ENCODE results near the gene MTHFD1L.
"Not testable (repeated sequence)": the region's sequence is repeated elsewhere in the genome, so short reads cannot be mapped to it uniquely, and the experiment has no call there.

The MTHFD1L gene

DNA sequence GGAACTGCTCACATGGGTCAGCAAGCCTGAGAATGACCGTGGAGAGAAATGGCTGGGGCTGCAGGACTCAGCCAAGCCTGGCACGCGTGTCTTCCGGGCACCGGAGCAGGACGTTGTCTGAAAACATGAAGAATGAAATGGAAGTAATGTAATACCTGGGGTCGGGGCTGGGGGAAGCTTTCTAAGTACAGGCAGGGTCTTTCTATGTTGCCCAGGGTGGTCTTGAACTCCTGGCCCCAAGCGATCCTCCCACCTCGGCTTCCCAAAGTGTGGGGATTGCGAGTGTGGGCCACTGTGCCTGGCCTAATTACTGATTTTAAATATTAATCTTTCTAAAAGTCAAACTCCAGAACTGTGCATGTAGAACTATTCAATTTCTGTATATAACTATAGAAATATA is 218.8 kb downstream of the MTHFD1L start:
- Histone ChIP-seq H3K4me3 (ENCODE audit: low read length, poor library complexity, severe bottlenecking) (no peak overlapping the region), H3K4me1 (ENCODE audit: insufficient read depth, low read length, poor library complexity, severe bottlenecking) (no peaks in the 10 kb centered on the region), H3K9me2 (replicated peaks; ENCODE audit: low read depth, low read length) (no peaks in the 10 kb centered on the region), H3F3A (ENCODE audit: low read depth) (no peaks in the 10 kb centered on the region), H3K36me3 (ENCODE audit: insufficient read depth, low read length) (no peaks in the 10 kb centered on the region), H3K4me2 (ENCODE audit: low read depth, low read length, poor library complexity, severe bottlenecking) (no peak overlapping the region), H3K79me2 (ENCODE audit: insufficient read depth, low read length) (no peaks in the 10 kb centered on the region), H3K27me3 (ENCODE audit: insufficient read depth, low read length, poor library complexity, severe bottlenecking) (no peaks in the 10 kb centered on the region), H4K20me1 (ENCODE audit: insufficient read depth, low read length, poor library complexity, severe bottlenecking) (no peaks in the 10 kb centered on the region), H3K9ac (ENCODE audit: low read depth, low read length, poor library complexity, severe bottlenecking) (no peak overlapping the region), H2AFZ (ENCODE audit: low read length) (no peak overlapping the region), H3K9me3 (ENCODE audit: insufficient read depth, low read depth, low read length) (no peaks in the 10 kb centered on the region)
- TF ChIP-seq EZH2phosphoT487 (IDR thresholded peaks at IDR 0.05; ENCODE audit: borderline replicate concordance) = no peak
- no peak for TF ChIP-seq CTCF (conservative IDR thresholded peaks at IDR 0.05; ENCODE audit: low read length)

DNA sequence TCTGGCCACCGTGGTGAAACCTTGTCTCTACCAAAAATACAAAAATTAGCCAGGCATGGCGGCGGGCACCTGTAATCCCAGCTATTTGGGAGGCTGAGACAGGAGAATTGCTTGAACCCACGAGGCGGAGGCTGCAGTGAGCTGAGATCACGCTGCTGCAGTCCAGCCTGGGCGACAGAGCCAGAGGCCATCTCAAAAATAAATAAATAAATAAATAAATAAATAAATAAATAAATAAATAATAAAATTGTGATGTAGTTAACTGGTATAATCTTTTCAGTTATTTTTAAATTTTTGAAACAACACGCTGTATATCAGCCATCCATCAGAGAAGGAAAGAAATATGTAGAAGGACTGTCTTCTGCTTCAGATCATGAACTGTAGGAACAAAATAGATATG is 221.6 kb downstream of the MTHFD1L start:
- H3K9me3 ChIP-seq (ENCODE audit: insufficient read depth, low read depth, low read length); H3K4me1 ChIP-seq (ENCODE audit: insufficient read depth, low read length, poor library complexity, severe bottlenecking); H3K4me3 ChIP-seq (ENCODE audit: low read length, poor library complexity, severe bottlenecking); H3K4me2 ChIP-seq (ENCODE audit: low read depth, low read length, poor library complexity, severe bottlenecking); H3K79me2 ChIP-seq (ENCODE audit: insufficient read depth, low read length); H2AFZ ChIP-seq (ENCODE audit: low read length); H4K20me1 ChIP-seq (ENCODE audit: insufficient read depth, low read length, poor library complexity, severe bottlenecking); H3K9me2 ChIP-seq (replicated peaks; ENCODE audit: low read depth, low read length); H3K27me3 ChIP-seq (ENCODE audit: insufficient read depth, low read length, poor library complexity, severe bottlenecking); H3F3A ChIP-seq (ENCODE audit: low read depth); H3K9ac ChIP-seq (ENCODE audit: low read depth, low read length, poor library complexity, severe bottlenecking): not testable (repeated sequence)
- H3K36me3 ChIP-seq (ENCODE audit: insufficient read depth, low read length) = peaks cover 12% of the 10 kb centered on the region; the same call in 1 of the 2 replicates

DNA sequence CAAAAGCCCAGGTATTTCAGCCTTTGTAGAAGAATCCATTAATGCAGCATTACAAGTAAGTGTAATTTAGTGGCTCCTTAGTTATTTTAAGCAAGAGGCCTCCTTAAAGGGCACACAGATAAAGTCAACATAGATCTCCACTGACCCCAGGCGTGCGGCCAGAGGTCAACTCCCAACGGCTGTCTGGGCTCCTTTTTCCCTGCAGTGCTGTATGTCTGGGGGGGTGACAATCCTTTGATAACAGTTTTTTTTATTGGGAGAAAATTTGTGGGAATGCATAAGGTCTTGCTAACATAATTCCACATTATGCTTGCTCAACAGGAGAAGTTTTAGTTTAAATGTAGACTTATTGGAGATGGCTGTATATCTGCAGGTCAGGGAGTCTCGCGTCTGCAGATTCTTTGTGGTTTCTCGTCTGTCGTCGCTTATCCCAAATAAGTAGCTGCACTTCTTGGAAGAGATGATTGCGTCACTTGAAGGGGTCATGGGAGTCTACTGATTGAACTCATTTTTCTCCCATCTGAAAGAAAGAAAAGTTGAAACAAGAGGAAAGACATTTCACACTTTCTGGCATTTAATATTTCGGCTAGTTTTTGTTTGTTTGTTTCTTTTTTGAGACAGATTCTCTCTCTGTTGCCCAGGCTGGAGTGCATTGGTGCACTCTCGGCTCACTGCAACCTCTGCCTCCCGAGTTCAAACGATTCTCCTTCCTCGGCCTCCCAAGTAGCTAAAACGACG is 222.5 kb downstream of the MTHFD1L start:
- TF ChIP-seq CTCF (conservative IDR thresholded peaks at IDR 0.05; ENCODE audit: low read length) (no peak), EZH2phosphoT487 (IDR thresholded peaks at IDR 0.05; ENCODE audit: borderline replicate concordance) (no peak)
- Histone ChIP-seq H3F3A (ENCODE audit: low read depth) (no peaks in the 10 kb centered on the region), H3K9me2 (replicated peaks; ENCODE audit: low read depth, low read length) (no peaks in the 10 kb centered on the region), H3K4me3 (ENCODE audit: low read length, poor library complexity, severe bottlenecking) (no peak overlapping the region), H3K36me3 (ENCODE audit: insufficient read depth, low read length) (peaks cover 21% of the 10 kb centered on the region; the same call in 1 of the 2 replicates), H4K20me1 (ENCODE audit: insufficient read depth, low read length, poor library complexity, severe bottlenecking) (no peaks in the 10 kb centered on the region), H3K4me2 (ENCODE audit: low read depth, low read length, poor library complexity, severe bottlenecking) (no peak overlapping the region), H3K9ac (ENCODE audit: low read depth, low read length, poor library complexity, severe bottlenecking) (no peak overlapping the region), H2AFZ (ENCODE audit: low read length) (no peak overlapping the region), H3K27me3 (ENCODE audit: insufficient read depth, low read length, poor library complexity, severe bottlenecking) (no peaks in the 10 kb centered on the region), H3K79me2 (ENCODE audit: insufficient read depth, low read length) (no peaks in the 10 kb centered on the region), H3K9me3 (ENCODE audit: insufficient read depth, low read depth, low read length) (no peaks in the 10 kb centered on the region), H3K4me1 (ENCODE audit: insufficient read depth, low read length, poor library complexity, severe bottlenecking) (no peaks in the 10 kb centered on the region)

DNA sequence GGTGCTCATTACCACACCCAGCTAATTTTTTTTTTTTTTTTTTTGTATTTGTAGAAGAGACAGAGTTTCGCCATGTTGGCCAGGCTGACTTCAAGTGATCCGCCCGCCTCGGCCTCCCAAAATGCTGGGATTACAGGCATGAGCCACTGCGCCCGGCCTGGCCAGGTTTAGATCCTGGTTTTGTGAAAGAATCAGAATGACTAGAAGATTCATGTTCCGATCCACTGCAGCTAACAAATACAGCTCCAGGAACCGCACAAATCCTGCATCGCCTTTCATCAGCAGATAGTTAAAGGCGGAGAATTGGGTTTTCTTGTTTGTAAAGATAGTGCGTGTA is 223.1 kb downstream of the MTHFD1L start:
- H3K4me1 ChIP-seq (ENCODE audit: insufficient read depth, low read length, poor library complexity, severe bottlenecking) = no peaks in the 10 kb centered on the region

More for the DNA sequence above, 223.1 kb downstream of the MTHFD1L start:
- H3K79me2 ChIP-seq (ENCODE audit: insufficient read depth, low read length) = no peaks in the 10 kb centered on the region
- H3K9me2 ChIP-seq (replicated peaks; ENCODE audit: low read depth, low read length) = no peaks in the 10 kb centered on the region
- no peaks in the 10 kb centered on the region for H3K27me3 ChIP-seq (ENCODE audit: insufficient read depth, low read length, poor library complexity, severe bottlenecking)
- H3F3A ChIP-seq (ENCODE audit: low read depth) = no peaks in the 10 kb centered on the region
- peaks cover 24% of the 10 kb centered on the region; the same call in 1 of the 2 replicates for H3K36me3 ChIP-seq (ENCODE audit: insufficient read depth, low read length)
- TF ChIP-seq EZH2phosphoT487 (IDR thresholded peaks at IDR 0.05; ENCODE audit: borderline replicate concordance) (no peak), CTCF (conservative IDR thresholded peaks at IDR 0.05; ENCODE audit: low read length) (no peak)
- no peaks in the 10 kb centered on the region for H3K9me3 ChIP-seq (ENCODE audit: insufficient read depth, low read depth, low read length)
- H3K9ac ChIP-seq (ENCODE audit: low read depth, low read length, poor library complexity, severe bottlenecking) = no peak overlapping the region
- H4K20me1 ChIP-seq (ENCODE audit: insufficient read depth, low read length, poor library complexity, severe bottlenecking) = no peaks in the 10 kb centered on the region
- H3K4me3 ChIP-seq (ENCODE audit: low read length, poor library complexity, severe bottlenecking) = no peak overlapping the region
- no peak overlapping the region for H2AFZ ChIP-seq (ENCODE audit: low read length)
- no peak overlapping the region for H3K4me2 ChIP-seq (ENCODE audit: low read depth, low read length, poor library complexity, severe bottlenecking)
